Natural killer cell treated with Interleukin-12 subunit alpha and Interleukin-12 subunit beta and Interleukin-15 and Interleukin-18, amount 100 ng/mL, for 72 hours (primary cell): ENCODE measurements around the gene H2BK1. TPM values are rescaled to one million over a fixed set of nuclear protein-coding genes. Genes with fewer than 3 reads are reported as not detected.

Experiments
- ATAC-seq, 2 donors: fragments of 150-1000 bp; cut with Tn5 transposase in 1 of 2; sonication (Bioruptor Pico), chemical (Tn5 transposase) in 1 of 2; 2 replicates each; pipeline ENCODE4 v1.10.0; 2021
- DNase-seq: peaks from one replicate; pipeline ENCODE4 v3.0.0; 2022; ENCODE audit warnings: low spot score
- H3K27ac Mint-ChIP-seq, 2 donors: 1 replicate in 1 of 2; 2 replicates in 1 of 2; pipeline ENCODE4 v1.8.0; 2022; ENCODE audit warnings: mixed read lengths in 2 of 2, mild to moderate bottlenecking in 1 of 2, moderate library complexity in 1 of 2
- H3K27me3 Mint-ChIP-seq, 2 donors: 1 replicate in 1 of 2; 2 replicates in 1 of 2; pipeline ENCODE4 v1.8.0; 2022; ENCODE audit warnings: mixed read lengths in 2 of 2
- H3K36me3 Mint-ChIP-seq: one replicate; pipeline ENCODE4 v1.8.0; 2022; ENCODE audit warnings: mixed read lengths
- H3K4me1 Mint-ChIP-seq, 2 donors: 1 replicate in 1 of 2; 2 replicates in 1 of 2; pipeline ENCODE4 v1.8.0; 2022; ENCODE audit warnings: low read depth in 2 of 2, mixed read lengths in 2 of 2, mild to moderate bottlenecking in 1 of 2
- H3K4me3 Mint-ChIP-seq: one replicate; pipeline ENCODE4 v1.8.0; 2022; ENCODE audit warnings: mixed read lengths
- H3K9me3 Mint-ChIP-seq: 2 replicates; pipeline ENCODE4 v1.8.0; 2022; ENCODE audit warnings: mixed read lengths
- total RNA-seq, 2 donors: library from RNA; stranded (reverse); gene quantifications; one replicate each; pipeline ENCODE4 v1.2.3, GENCODE V29; 2022

The H2BK1 gene
- not detected for total RNA-seq

GRCh38 chr7:151210087-151210854 is at the start of gene H2BK1:
TSS of gene H2BK1 (minus strand) at chr7:151210488. CDS start at chr7:151210318, 170 bp downstream.
- Mint-ChIP-seq H3K4me3 (no peak within 1 kb of the TSS), H3K27me3 (peaks cover 0 to 3% of the 10 kb centered on the region in 2 donors), H3K9me3 (no peaks in the 10 kb centered on the region), H3K4me1 (peaks cover 14 to 21% of the 10 kb centered on the region in 2 donors), H3K27ac (no peak within 1 kb of the TSS), H3K36me3 (peaks cover 9% of the 10 kb centered on the region)
- ATAC-seq (no peak), DNase-seq (no peak)

- DNase-seq (no peak), ATAC-seq (no peak)
- no peaks in the 10 kb centered on the region for H3K36me3 Mint-ChIP-seq
- no peaks in the 10 kb centered on the region for H3K4me1 Mint-ChIP-seq
- no peak overlapping the region for H3K27ac Mint-ChIP-seq
- H3K9me3 Mint-ChIP-seq, result no peaks in the 10 kb centered on the region
- H3K27me3 Mint-ChIP-seq, result peaks cover 30 to 39% of the 10 kb centered on the region in 2 donors
- H3K4me3 Mint-ChIP-seq, result no peak overlapping the region
These were observed 47.7 kb upstream of the H2BK1 start for GRCh38 chr7:151257990-151258389.

- Mint-ChIP-seq H3K4me3 (no peak overlapping the region), H3K36me3 (no peaks in the 10 kb centered on the region), H3K4me1 (peaks cover 0 to 4% of the 10 kb centered on the region in 2 donors), H3K9me3 (no peaks in the 10 kb centered on the region), H3K27me3 (peaks cover 37 to 50% of the 10 kb centered on the region in 2 donors), H3K27ac (no peak overlapping the region)
- ATAC-seq (no peak), DNase-seq (no peak)
These were observed 46.2 kb upstream of the H2BK1 start for GRCh38 chr7:151256410-151257045.

GRCh38 chr7:151255390-151255789 is 45.1 kb upstream of the H2BK1 start:
- Mint-ChIP-seq H3K27me3 (peaks cover 46 to 61% of the 10 kb centered on the region in 2 donors), H3K27ac (no peak overlapping the region), H3K4me3 (no peak overlapping the region), H3K36me3 (no peaks in the 10 kb centered on the region), H3K4me1 (peaks cover 8 to 9% of the 10 kb centered on the region in 2 donors), H3K9me3 (no peaks in the 10 kb centered on the region)
- ATAC-seq (no peak), DNase-seq (no peak)

GRCh38 chr7:151254851-151255250 is 44.6 kb upstream of the H2BK1 start:
- no peak overlapping the region for H3K4me3 Mint-ChIP-seq
- H3K9me3 Mint-ChIP-seq, result no peaks in the 10 kb centered on the region
- DNase-seq (no peak), ATAC-seq (no peak)
- H3K4me1 Mint-ChIP-seq, result peaks cover 10% of the 10 kb centered on the region in 2 donors
- peaks cover 47 to 65% of the 10 kb centered on the region in 2 donors for H3K27me3 Mint-ChIP-seq
- no peak overlapping the region for H3K27ac Mint-ChIP-seq
- H3K36me3 Mint-ChIP-seq, result no peaks in the 10 kb centered on the region

GRCh38 chr7:151254316-151254715 is 44.0 kb upstream of the H2BK1 start:
- H3K9me3 Mint-ChIP-seq, result no peaks in the 10 kb centered on the region
- peak overlapping the region; percentile 30 for H3K4me3 Mint-ChIP-seq
- H3K4me1 Mint-ChIP-seq, result peaks cover 11 to 12% of the 10 kb centered on the region in 2 donors
- ATAC-seq (no peak), DNase-seq (no peak)
- H3K36me3 Mint-ChIP-seq, result no peaks in the 10 kb centered on the region
- no peak overlapping the region for H3K27ac Mint-ChIP-seq
- peaks cover 48 to 68% of the 10 kb centered on the region in 2 donors for H3K27me3 Mint-ChIP-seq

- no peaks in the 10 kb centered on the region for H3K9me3 Mint-ChIP-seq
- H3K27ac Mint-ChIP-seq, result no peak overlapping the region
- DNase-seq (no peak), ATAC-seq (no peak)
- H3K36me3 Mint-ChIP-seq, result no peaks in the 10 kb centered on the region
- H3K4me3 Mint-ChIP-seq, result peak overlapping the region; percentile 47
- H3K4me1 Mint-ChIP-seq, result peaks cover 18 to 21% of the 10 kb centered on the region in 2 donors
- peaks cover 48 to 69% of the 10 kb centered on the region in 2 donors for H3K27me3 Mint-ChIP-seq
These were observed 42.8 kb upstream of the H2BK1 start for GRCh38 chr7:151252961-151253711.

- H3K27me3 Mint-ChIP-seq, result peaks cover 46 to 64% of the 10 kb centered on the region in 2 donors
- no peaks in the 10 kb centered on the region for H3K9me3 Mint-ChIP-seq
- H3K4me1 Mint-ChIP-seq, result peaks cover 20 to 21% of the 10 kb centered on the region in 2 donors
- peak overlapping the region; percentile 47 for H3K4me3 Mint-ChIP-seq
- ATAC-seq (no peak), DNase-seq (no peak)
- no peaks in the 10 kb centered on the region for H3K36me3 Mint-ChIP-seq
- no peak overlapping the region for H3K27ac Mint-ChIP-seq
These were observed 42.2 kb upstream of the H2BK1 start for GRCh38 chr7:151252561-151252835.

GRCh38 chr7:151251689-151252560 is 41.6 kb upstream of the H2BK1 start:
- H3K27me3 Mint-ChIP-seq, result peaks cover 46 to 59% of the 10 kb centered on the region in 2 donors
- ATAC-seq (peak in 1 of 2 donors; percentile 36), DNase-seq (no peak)
- peaks cover 20 to 21% of the 10 kb centered on the region in 2 donors for H3K4me1 Mint-ChIP-seq
- H3K27ac Mint-ChIP-seq, result no peak overlapping the region
- H3K4me3 Mint-ChIP-seq, result peak overlapping the region; percentile 33
- H3K36me3 Mint-ChIP-seq, result no peaks in the 10 kb centered on the region
- no peaks in the 10 kb centered on the region for H3K9me3 Mint-ChIP-seq

- Mint-ChIP-seq H3K9me3 (no peaks in the 10 kb centered on the region), H3K4me1 (peaks cover 20 to 21% of the 10 kb centered on the region in 2 donors), H3K36me3 (no peaks in the 10 kb centered on the region), H3K27me3 (peaks cover 39 to 52% of the 10 kb centered on the region in 2 donors), H3K27ac (no peak overlapping the region), H3K4me3 (peak overlapping the region; percentile 75)
- DNase-seq, result no peak
- no peak for ATAC-seq
These were observed 41.0 kb upstream of the H2BK1 start for GRCh38 chr7:151251328-151251688.

- DNase-seq (no peak), ATAC-seq (no peak)
- peaks cover 38 to 45% of the 10 kb centered on the region in 2 donors for H3K27me3 Mint-ChIP-seq
- H3K27ac Mint-ChIP-seq, result no peak overlapping the region
- H3K4me1 Mint-ChIP-seq, result peaks cover 21 to 23% of the 10 kb centered on the region in 2 donors
- no peaks in the 10 kb centered on the region for H3K36me3 Mint-ChIP-seq
- H3K4me3 Mint-ChIP-seq, result peak overlapping the region; percentile 75
- no peaks in the 10 kb centered on the region for H3K9me3 Mint-ChIP-seq
These were observed 40.2 kb upstream of the H2BK1 start for GRCh38 chr7:151250181-151251132.

GRCh38 chr7:151249732-151250072 is 39.4 kb upstream of the H2BK1 start:
- Mint-ChIP-seq H3K9me3 (no peaks in the 10 kb centered on the region), H3K27ac (no peak overlapping the region), H3K27me3 (peaks cover 34 to 41% of the 10 kb centered on the region in 2 donors), H3K36me3 (no peaks in the 10 kb centered on the region), H3K4me1 (peaks cover 21 to 26% of the 10 kb centered on the region in 2 donors), H3K4me3 (peak overlapping the region; percentile 90)
- no peak for ATAC-seq
- no peak for DNase-seq
